NCI-H2107 (cell line): ENCODE measurements around the gene CD19.

Experiments
- DNase-seq: peaks from one replicate; lab custom pipeline; 2025; lab: John Stamatoyannopoulos, UW

Gene CD19

DNA sequence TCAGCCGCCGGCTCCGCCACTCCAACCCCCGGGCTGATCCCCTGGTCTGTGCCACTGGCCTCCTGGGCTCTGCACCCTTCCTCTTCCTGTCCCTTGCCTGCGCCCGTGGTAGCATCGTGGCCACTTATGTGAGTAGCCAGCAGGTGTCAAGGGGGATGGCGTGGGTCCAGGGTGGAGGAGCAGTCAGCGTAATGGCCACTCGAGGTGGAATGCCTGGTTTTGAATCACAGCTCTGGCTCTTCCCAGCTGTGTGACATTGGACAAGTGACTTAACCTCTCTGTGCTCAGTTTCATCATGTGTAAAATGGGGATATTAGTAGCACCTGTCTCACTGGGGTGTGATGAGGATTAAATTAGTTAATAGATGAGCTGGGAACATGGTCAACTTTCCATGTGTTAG lies 50.6 kb downstream of the CD19 start:
- no peak for DNase-seq

DNA sequence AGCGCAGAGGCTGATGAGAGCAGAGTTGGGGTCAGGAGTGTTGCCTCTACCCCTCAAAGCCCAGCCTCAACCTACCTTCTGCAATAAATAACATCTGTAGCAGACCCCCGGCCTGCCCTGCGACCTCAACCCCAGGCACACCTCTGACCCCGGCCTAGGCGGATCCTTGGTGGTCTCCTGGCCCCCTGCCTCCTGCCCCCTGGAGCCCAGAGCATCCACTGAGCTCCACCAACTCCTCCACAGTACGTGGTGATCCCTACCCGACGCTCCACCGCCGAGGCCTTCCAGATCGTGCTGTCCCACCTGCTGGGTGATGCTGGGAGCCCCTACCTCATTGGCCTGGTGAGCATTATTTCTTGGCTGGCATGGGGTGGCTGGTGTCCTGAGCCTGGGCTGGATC lies 51.2 kb downstream of the CD19 start:
- no peak for DNase-seq

DNA sequence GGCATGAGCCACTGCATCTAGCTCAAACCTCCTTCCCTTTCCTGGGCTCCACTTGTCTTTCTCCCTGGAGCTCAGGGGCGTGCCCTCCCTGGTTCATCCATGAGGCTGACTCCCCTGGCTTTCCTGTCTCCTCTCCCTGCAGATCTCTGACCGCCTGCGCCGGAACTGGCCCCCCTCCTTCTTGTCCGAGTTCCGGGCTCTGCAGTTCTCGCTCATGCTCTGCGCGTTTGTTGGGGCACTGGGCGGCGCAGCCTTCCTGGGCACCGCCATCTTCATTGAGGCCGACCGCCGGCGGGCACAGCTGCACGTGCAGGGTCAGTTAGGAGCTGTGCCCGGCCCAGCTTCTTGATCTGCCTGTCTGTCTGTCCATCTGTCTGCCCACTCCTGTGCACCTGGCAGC lies 51.9 kb downstream of the CD19 start:
- DNase-seq = no peak

DNA sequence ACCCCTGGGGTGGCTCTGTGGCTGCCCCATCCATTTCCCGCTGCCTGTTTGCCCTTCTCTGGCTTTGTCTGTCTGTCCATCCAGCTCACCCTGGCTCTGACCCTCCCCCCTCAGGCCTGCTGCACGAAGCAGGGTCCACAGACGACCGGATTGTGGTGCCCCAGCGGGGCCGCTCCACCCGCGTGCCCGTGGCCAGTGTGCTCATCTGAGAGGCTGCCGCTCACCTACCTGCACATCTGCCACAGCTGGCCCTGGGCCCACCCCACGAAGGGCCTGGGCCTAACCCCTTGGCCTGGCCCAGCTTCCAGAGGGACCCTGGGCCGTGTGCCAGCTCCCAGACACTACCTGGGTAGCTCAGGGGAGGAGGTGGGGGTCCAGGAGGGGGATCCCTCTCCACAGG lies 52.3 kb downstream of the CD19 start:
- DNase-seq = no peak

DNA sequence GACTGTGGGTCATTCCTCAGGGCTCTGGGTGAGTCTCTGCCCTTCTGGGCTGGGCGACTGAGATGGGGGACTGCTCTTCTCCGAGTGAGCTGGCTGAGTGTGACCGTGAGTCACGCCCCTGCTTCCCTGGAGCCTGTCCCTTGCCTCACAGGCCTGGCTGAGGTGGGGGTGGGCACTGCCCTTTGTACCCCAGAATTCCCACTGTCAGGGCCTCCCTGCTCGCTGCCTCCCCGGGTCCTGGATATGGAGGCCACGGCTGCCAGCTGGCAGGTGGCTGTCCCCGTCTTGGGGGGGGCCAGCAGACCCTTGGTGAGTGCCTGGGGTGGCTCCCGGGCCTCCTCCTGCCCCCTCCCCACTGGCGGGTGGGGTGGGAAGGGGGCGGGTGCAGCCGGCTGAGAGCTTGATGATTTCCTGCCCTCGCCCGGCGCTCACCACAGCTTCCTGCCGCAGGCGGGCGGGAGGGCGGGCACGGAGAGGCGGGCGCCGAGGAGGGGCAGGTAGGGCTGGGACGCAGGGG lies 52.9 kb downstream of the CD19 start, which contains the start of gene LAT:
Gene LAT, plus strand, starts transcription at position 434 of the 517 bp plus-strand sequence. CDS start 366 bp downstream, outside the sequence.
- DNase-seq = no peak

DNA sequence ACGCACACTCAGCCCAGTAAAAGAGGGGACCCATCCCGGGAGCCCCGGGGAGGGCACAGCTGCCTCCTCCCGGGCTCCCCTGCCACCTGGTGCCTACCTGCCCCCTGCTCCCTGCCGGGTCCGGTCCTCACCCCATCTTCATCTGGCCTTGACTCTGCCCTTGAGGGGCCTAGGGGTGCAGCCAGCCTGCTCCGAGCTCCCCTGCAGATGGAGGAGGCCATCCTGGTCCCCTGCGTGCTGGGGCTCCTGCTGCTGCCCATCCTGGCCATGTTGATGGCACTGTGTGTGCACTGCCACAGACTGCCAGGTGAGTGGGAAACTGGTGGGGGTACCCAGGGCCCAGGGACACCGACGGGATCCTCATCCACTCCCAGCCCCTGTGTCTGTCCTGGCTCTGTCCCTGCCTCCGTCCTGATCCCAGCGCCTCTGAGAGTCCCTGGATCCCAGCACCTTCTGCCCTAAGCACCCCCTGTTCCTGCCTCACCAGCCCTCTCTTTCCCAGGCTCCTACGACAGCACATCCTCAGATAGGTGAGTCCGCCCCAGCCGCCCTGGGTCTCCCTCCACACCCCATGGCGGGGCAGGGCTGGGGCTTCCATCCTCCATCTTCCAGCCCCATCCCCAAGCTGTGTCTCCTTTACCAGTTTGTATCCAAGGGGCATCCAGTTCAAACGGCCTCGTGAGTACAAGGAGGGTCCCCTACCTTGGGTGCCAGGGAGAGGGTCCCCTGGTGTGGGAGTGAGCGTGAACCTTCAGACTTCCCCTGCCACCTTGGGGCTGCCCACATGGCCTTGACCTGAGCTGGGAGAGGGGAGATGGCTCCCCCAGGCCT lies 53.7 kb downstream of the CD19 start:
- no peak for DNase-seq

DNA sequence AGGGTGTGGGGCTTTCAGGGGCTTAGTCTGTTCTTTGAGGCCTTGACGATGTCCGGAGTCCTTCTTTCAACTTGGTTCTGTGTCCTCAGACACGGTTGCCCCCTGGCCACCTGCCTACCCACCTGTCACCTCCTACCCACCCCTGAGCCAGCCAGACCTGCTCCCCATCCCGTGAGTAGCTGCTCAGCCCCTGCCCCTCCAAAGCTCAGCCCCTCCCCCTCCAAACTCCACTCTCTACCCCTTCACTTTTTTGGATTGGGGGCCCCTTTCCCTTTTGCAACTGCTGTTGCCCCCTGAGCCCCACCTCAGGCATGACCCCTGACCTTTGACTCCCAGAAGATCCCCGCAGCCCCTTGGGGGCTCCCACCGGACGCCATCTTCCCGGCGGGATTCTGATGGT lies 54.3 kb downstream of the CD19 start:
- no peak for DNase-seq

DNA sequence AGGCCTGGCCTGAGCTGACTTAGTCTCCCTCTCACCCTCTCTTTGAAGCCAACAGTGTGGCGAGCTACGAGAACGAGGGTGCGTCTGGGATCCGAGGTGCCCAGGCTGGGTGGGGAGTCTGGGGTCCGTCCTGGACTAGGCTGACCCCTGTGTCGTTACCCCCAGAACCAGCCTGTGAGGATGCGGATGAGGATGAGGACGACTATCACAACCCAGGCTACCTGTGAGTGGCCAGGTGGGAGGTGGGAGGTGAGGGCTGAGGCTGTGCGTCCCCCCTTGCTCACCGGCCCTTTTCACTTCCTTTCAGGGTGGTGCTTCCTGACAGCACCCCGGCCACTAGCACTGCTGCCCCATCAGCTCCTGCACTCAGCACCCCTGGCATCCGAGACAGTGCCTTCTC lies 54.7 kb downstream of the CD19 start:
- DNase-seq = no peak

DNA sequence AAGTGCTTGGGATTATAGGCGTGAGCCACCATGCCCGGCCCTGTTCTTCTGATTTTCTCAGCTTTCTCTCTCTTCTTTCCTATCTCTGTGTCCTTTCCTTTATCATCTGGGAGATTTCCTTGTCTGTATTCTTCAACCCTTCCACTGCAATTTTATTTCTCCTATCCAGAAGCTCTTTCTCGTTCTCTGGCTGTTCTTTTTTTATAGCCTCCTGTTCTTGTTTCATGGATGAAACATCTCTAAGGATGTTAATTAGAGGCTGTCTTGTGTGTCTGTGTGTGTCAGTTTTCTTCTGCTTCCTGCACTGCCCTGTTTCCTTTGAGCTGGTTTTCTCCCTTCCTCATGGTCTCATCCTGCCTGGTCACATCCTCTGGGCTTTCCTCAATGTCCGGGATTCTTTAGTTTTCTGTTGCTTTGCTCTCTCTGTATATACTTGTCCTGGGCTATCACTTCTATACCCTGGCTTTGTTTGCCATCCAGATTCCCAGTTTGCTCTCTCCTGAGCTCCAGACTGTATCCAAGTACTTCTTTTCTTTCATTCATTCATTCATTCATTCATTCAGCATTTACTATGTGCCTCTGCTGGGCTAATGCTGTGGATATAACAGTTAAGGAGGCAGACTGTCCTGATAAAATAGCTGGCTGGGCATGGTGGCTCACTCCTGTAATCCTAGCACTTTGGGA lies 55.5 kb downstream of the CD19 start:
- DNase-seq = no peak
